GM19324 (cell line): ENCODE measurements around the gene HMX2.

Experiments
- ATAC-seq: cut with Tn5 transposase; IDR thresholded peaks from one replicate; pipeline ENCODE4 v1.9.1; 2021; ENCODE audit warnings: mild to moderate bottlenecking, moderate library complexity; ENCODE audit not compliant: unreplicated experiment, low FRiP score

Gene HMX2, protein sequence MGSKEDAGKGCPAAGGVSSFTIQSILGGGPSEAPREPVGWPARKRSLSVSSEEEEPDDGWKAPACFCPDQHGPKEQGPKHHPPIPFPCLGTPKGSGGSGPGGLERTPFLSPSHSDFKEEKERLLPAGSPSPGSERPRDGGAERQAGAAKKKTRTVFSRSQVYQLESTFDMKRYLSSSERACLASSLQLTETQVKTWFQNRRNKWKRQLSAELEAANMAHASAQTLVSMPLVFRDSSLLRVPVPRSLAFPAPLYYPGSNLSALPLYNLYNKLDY

GRCh38 chr10:123147635-123148413, at the start of gene HMX2:
Gene HMX2 (plus strand): TSS chr10:123148136. CDS start chr10:123148379, 243 bp downstream.
- ATAC-seq: no peak

- ATAC-seq: no peak
These were observed 47.7 kb upstream of the HMX2 start for GRCh38 chr10:123100030-123100762.

GRCh38 chr10:123101872-123102271, 46.1 kb upstream of the HMX2 start:
- no peak for ATAC-seq

- ATAC-seq: no peak
These were observed 45.3 kb upstream of the HMX2 start for GRCh38 chr10:123102673-123103072.

GRCh38 chr10:123103944-123104343, 44.0 kb upstream of the HMX2 start:
- no peak for ATAC-seq

DNA sequence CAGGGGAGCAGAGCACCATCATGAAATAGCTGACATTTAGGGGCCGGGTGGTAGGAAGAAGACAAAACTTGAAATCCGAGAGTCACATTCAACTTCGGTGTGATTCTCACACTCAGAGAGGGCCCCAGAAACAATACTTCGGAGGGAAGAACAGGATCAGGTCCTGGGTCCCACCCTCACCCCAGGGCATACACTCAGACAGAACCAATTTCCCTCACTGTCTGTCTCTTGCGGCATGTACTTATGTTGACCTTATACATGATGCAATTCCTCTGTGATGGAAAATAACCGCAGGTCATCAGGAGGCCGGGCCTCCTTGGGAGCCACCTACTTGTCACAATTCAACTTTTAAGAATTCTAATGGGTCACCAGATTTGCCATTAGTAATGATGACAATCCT, 38.5 kb upstream of the HMX2 start:
- no peak for ATAC-seq

- no peak for ATAC-seq
These were observed 30.1 kb upstream of the HMX2 start for GRCh38 chr10:123117644-123118417.

- ATAC-seq: no peak
These were observed 28.9 kb upstream of the HMX2 start for GRCh38 chr10:123119081-123119480.

DNA sequence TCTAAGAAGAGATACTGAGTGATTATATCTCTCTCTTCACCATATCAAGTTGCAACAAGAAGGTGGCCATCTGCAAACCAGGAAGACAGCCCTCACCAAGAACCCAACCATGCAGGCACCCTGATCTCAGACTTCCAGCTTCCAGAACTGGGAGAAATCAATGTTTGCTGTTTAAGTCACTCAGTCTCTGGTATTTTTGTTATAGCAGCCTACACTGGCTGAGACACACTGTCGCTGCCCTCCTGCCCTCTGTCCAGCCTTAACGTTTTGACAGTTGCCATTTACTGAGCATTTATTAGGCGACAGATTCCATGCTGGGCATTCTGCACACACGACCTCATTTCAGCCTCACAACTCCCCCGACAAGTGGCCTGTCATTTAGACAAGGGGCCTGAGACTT, 21.7 kb upstream of the HMX2 start:
- no peak for ATAC-seq

DNA sequence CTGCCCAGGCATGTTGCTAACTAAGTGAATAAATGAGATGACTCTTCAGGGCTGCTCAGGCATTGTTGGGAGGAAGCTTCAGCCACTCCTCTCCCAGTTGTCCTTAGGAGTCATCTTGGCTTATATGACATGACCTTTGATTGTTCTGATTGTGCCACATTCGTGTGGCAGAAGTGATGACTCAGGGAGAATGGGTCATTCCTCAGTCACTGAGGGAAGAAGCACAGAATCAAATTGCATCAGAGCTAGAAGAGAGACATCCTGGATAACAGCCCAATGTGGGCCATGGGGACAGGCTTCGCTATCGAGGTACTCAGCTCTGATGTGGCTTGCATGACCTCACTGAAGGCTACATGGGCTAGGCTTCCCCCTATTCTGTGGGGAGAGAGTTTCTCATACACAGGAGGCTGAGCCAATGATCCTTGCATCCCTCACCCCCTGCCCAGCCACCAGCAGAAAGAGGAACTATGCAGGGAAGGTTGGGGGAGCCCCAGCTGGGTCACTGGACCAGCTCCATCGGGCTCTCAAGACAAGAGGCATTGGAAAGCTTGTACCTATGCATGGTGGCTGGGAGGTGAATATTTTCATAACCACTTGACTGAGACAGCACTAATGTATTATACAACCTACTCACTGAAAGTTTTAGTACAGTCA, 18.2 kb upstream of the HMX2 start:
- ATAC-seq: no peak

- ATAC-seq: peak; percentile 63
These were observed 15.1 kb upstream of the HMX2 start for GRCh38 chr10:123132576-123133477.

DNA sequence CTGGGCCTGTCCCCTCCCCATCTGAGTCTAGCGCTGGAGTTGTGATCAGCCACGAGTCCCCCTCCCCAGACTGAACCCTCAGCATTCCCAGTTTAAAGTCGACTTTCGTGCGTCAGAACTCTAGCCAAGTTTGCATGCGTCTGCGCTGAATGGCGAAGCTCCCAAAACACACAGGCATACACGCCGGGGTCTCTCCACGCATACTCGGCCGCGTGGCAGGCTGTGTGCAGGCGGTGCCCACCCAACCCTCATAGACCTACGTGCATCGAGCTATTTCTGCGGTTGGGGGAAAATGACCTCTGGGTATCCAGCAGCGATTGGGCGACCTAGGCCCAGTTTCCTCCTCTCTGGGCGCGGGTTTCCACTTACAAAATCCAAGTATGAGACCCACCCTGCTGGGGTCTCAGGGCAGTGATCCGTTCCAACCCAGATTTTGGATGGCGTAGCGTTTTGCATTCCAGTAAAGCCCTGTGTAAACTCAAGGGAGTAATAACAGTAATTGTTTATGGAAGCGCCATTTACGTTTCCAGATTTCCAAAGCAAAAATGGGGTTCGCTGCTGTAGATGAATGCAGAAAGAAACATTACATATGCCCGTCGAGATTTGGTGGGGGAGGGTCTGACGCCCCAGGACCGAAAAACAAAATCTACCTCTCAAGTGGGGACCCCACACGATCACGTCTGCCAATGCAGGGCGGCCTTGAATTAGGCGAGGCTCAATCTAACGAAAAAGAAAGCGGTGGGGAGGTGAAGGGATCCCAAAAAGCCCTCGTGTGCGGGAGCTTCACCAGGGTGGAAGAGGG, 14.2 kb upstream of the HMX2 start:
- ATAC-seq: no peak

- ATAC-seq: no peak
These were observed 13.5 kb upstream of the HMX2 start for GRCh38 chr10:123134343-123134914.

GRCh38 chr10:123134915-123135414, 13.0 kb upstream of the HMX2 start:
- ATAC-seq: no peak

DNA sequence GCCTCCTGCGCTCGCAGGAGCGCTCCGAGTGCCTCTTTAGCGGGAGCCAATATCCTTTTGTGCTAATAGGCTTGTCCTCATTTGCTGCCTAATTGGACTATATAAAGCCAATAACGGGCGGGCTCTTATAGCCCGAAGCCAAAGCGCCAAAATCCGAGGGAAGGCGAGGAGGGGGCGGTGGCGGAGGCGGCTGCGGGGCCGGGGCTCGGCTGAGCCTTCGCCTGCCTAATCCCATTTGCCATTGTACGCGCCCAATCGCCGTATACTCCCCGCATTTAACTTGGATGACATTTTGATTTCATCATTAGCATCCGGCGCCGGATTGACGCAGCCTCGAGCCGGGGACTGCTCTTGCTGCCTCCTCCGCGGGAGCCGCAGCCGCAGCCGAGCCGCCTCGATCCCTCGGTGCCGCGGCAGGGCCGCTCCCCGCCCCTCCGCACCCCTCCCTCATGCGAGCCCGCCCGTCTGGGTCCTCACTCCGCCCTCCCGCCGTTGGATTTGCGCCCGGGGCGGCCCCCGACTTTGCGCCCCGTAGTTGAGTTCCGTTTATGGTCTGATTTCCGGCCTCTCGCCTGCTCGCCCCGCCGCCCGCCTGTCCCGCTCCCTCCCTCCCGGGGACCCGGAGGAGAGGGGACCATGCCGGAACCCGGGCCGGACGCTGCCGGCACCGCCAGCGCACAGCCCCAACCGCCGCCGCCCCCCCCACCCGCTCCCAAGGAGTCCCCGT, 12.4 kb upstream of the HMX2 start, which contains the start of gene HMX3:
Gene HMX3, plus strand, starts transcription at position 556 of the 727 bp plus-strand sequence. Its CDS starts 81 bp downstream, at position 637.
- no peak for ATAC-seq

GRCh38 chr10:123136221-123136805, 11.6 kb upstream of the HMX2 start:
- no peak for ATAC-seq
